Karpas-422 (cell line): ENCODE measurements around the gene NPC2. TPM values are rescaled to one million over a fixed set of nuclear protein-coding genes. Genes with fewer than 3 reads are reported as not detected.
"Not testable (repeated sequence)": the region's sequence is repeated elsewhere in the genome, so short reads cannot be mapped to it uniquely, and the experiment has no call there.

ENCODE experiments used
- DNase-seq: peaks from one replicate; pipeline ENCODE4 v3.0.0-alpha.2; 2015
- H2AFZ ChIP-seq: fragments of 200-600 bp; sonication (generic); 2 replicates; pipeline ENCODE4 v1.6.1; 2014; ENCODE audit warnings: antibody characterized with exemption, low read length, mixed read lengths
- H3K27ac ChIP-seq: fragments of 200-600 bp; sonication (generic); 2 replicates; pipeline ENCODE4 v1.5.1; 2014; ENCODE audit warnings: mild to moderate bottlenecking, low read length, moderate library complexity
- H3K27me3 ChIP-seq: fragments of 200-600 bp; sonication (generic); 2 replicates; pipeline ENCODE4 v1.6.1; 2014; ENCODE audit warnings: low read length, mixed read lengths
- H3K36me3 ChIP-seq: fragments of 200-600 bp; sonication (generic); 2 replicates; pipeline ENCODE4 v1.6.1; 2014; ENCODE audit warnings: low read length, mixed read lengths; ENCODE audit not compliant: insufficient read depth
- H3K4me1 ChIP-seq: fragments of 200-600 bp; sonication (generic); 2 replicates; pipeline ENCODE4 v1.6.1; 2014; ENCODE audit warnings: mild to moderate bottlenecking, low read length, mixed read lengths
- H3K4me2 ChIP-seq: fragments of 200-600 bp; sonication (generic); 2 replicates; pipeline ENCODE4 v1.6.1; 2014; ENCODE audit warnings: low read length, low read depth, mild to moderate bottlenecking; ENCODE audit not compliant: poor library complexity, severe bottlenecking
- H3K4me3 ChIP-seq: fragments of 200-600 bp; sonication (generic); 2 replicates; pipeline ENCODE4 v1.5.1; 2014; ENCODE audit warnings: mild to moderate bottlenecking, antibody characterized with exemption, low read length, mixed read lengths
- H3K79me2 ChIP-seq: fragments of 200-600 bp; sonication (generic); 2 replicates; pipeline ENCODE4 v1.6.1; 2014; ENCODE audit warnings: mild to moderate bottlenecking, low read length, mixed read lengths
- H3K9ac ChIP-seq: fragments of 200-600 bp; sonication (generic); 2 replicates; pipeline ENCODE4 v1.6.0; 2014; ENCODE audit warnings: low read length
- H3K9me2 ChIP-seq: fragments of 200-600 bp; sonication (generic), shearing (Covaris generic); replicated peaks from 2 replicates; pipeline ENCODE4 v1.6.0; 2014; ENCODE audit warnings: mild to moderate bottlenecking, low read length, moderate library complexity; ENCODE audit not compliant: insufficient read depth
- H3K9me3 ChIP-seq: fragments of 300-700, 200-600 bp; sonication (generic); 2 replicates; pipeline ENCODE4 v1.6.1; 2014; ENCODE audit warnings: low read length, mixed read lengths
- H4K20me1 ChIP-seq: fragments of 200-600 bp; sonication (generic); 2 replicates; pipeline ENCODE4 v1.6.1; 2014; ENCODE audit warnings: mild to moderate bottlenecking, antibody characterized with exemption, low read length, low read depth; ENCODE audit not compliant: insufficient read depth
- total RNA-seq: library from RNA; depleted of rRNA; stranded (reverse); fragments of >200 nt; shearing (Covaris generic); gene quantifications from 2 replicates; pipeline ENCODE4 v1.2.3, GENCODE V29; 2014; ENCODE audit warnings: low replicate concordance

NPC2 gene
- total RNA-seq, 1 experiment from 2014 or later = 113 TPM

DNA sequence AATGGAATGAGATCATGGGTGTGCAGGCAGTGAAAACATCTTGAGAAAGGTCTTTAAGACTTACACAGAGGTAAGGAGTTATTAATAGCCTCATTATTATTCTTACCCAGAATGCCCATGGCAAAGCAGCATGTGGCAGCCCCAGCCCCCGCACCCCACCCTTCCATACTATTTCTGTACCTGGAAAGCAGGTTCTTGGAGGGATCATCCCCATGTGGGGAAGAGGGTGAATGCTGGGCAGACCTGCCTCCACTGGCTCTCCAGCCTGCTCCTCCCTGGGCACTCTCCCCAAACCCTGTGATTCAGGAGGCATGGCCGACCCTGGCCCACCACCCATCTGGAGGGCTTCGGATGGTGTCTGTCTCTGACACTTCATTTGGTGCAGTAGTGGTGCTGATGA lies 28.3 kb downstream of the NPC2 start:
- Histone ChIP-seq H3K4me2 (no peak overlapping the region), H4K20me1 (no peaks in the 10 kb centered on the region), H3K36me3 (no peaks in the 10 kb centered on the region), H3K27ac (no peak overlapping the region), H2AFZ (no peak overlapping the region), H3K79me2 (no peaks in the 10 kb centered on the region), H3K4me3 (no peak overlapping the region), H3K9ac (no peak overlapping the region), H3K9me3 (no peaks in the 10 kb centered on the region), H3K9me2 (no peaks in the 10 kb centered on the region), H3K27me3 (no peaks in the 10 kb centered on the region), H3K4me1 (no peaks in the 10 kb centered on the region)
- no peak for DNase-seq

DNA sequence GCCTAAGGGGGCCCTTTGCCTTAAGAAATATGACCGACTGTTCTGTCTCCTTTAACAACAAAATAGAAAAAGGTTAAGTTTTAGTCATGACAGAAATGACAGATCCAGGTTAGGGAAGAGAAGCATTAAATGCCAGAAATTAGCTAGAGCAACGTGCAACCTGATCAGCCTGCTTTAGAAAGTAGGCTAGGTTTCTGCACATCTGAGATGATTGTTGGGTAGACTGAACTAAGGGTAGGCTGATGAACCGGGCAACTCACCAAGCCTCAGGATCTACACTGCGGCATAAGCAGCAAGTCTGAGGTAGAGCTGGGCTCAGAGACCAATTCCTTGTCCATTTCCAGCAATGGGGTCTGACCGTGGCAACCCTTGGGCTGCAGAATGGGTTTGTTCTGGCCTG lies 29.4 kb downstream of the NPC2 start:
- Histone ChIP-seq H3K9ac (no peak overlapping the region), H4K20me1 (no peaks in the 10 kb centered on the region), H3K27me3 (no peaks in the 10 kb centered on the region), H3K4me1 (0 out of 2 replicates have a peak, but pooled peaks cover 2% of the 10 kb centered on the region), H3K9me3 (no peaks in the 10 kb centered on the region), H3K9me2 (no peaks in the 10 kb centered on the region), H3K4me2 (no peak overlapping the region), H3K36me3 (no peaks in the 10 kb centered on the region), H2AFZ (no peak overlapping the region), H3K79me2 (no peaks in the 10 kb centered on the region), H3K27ac (no peak overlapping the region), H3K4me3 (no peak overlapping the region)
- DNase-seq = no peak

DNA sequence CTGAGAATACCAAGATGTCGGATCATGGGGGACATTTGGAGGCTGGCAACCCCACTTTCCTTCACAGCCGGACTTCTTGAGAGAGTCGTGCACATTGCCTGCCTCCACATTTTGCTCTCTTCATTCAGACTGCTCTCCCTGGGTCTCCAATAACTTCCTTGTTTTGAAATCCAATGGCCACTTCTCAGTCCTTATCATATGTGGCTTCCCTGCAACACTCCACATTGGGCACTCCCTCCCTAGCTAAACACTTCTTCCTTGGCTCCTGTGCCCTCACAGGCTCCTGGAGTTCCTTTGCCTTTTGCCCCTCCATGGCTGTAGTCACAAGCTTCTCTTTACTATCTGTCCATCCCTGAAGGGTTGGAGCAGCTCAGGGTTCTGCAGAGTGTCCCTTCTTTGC lies 30.1 kb downstream of the NPC2 start:
- H3K36me3 ChIP-seq = no peaks in the 10 kb centered on the region
- H3K4me3 ChIP-seq = no peak overlapping the region
- no peaks in the 10 kb centered on the region for H3K79me2 ChIP-seq
- no peak overlapping the region for H2AFZ ChIP-seq
- no peaks in the 10 kb centered on the region for H3K9me3 ChIP-seq
- no peaks in the 10 kb centered on the region for H3K27me3 ChIP-seq
- H3K4me1 ChIP-seq = 0 out of 2 replicates have a peak, but pooled peaks cover 2% of the 10 kb centered on the region
- no peak overlapping the region for H3K9ac ChIP-seq
- no peak overlapping the region for H3K27ac ChIP-seq
- DNase-seq = no peak
- no peaks in the 10 kb centered on the region for H4K20me1 ChIP-seq
- H3K4me2 ChIP-seq = no peak overlapping the region
- no peaks in the 10 kb centered on the region for H3K9me2 ChIP-seq

DNA sequence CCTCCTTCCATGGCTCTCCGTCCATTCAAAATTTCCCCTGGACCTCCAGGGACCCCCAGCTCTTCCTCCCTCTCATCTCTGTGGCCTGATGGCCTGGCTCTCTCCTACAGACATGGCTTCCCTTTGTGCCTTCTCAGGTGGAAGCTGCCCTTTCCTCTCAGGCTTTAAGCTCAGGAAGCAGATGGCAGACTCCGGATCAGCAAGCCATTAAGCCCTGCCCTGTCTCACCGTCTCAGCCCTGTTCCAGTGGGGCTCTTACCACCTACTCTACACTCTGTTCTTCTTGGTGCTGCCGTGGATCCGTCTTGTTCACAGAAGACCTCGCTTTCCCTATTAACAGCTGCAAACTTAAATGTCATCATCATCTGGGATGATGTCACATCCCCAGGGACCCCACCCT lies 33.1 kb downstream of the NPC2 start:
- H2AFZ ChIP-seq = no peak overlapping the region
- no peak overlapping the region for H3K4me2 ChIP-seq
- no peak overlapping the region for H3K4me3 ChIP-seq
- 0 out of 2 replicates have a peak, but pooled peaks cover 2% of the 10 kb centered on the region for H3K4me1 ChIP-seq
- H4K20me1 ChIP-seq = no peaks in the 10 kb centered on the region
- no peaks in the 10 kb centered on the region for H3K9me3 ChIP-seq
- no peak overlapping the region for H3K27ac ChIP-seq
- H3K9me2 ChIP-seq = no peaks in the 10 kb centered on the region
- DNase-seq = no peak
- H3K36me3 ChIP-seq = no peaks in the 10 kb centered on the region
- H3K27me3 ChIP-seq = no peaks in the 10 kb centered on the region
- no peak overlapping the region for H3K9ac ChIP-seq
- H3K79me2 ChIP-seq = no peaks in the 10 kb centered on the region

DNA sequence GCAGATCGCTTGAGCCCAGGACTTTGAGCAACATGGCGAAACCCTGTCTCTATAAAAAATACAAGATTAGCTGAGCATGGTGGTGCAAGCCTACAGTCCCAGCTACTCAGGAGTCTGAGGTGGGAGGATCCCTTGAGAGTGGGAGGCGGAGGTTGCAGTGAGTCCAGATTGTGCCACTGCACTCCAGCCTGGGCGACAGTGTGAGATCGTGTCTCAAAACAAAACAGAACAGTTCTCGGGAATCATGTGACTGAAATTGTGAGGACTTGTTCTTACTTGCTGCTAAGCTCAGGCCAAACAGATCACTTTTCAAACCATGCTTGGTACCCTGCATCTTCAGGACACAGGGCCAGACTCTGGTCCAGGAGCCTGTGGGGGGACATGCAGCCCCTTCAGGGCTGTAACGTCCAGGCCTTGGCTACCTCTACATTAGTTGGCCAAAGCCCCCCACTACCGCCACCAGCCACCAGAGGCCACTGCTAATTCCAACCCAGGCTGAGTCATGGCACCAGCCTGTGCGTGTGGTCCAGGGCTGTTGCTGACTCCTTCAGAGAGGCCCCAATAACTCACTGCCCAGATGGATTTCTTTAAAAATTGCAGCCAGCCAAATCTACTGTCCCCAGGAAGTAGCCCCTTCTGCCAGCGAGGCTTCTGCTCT lies 33.7 kb downstream of the NPC2 start:
- Histone ChIP-seq H3K27ac (no peak overlapping the region), H2AFZ (peak overlapping the region; percentile 54; the same call in 1 of the 2 replicates), H3K27me3 (no peaks in the 10 kb centered on the region), H3K9me3 (no peaks in the 10 kb centered on the region), H3K4me2 (no peak overlapping the region), H3K79me2 (no peaks in the 10 kb centered on the region), H3K4me3 (no peak overlapping the region), H3K9ac (no peak overlapping the region), H3K36me3 (no peaks in the 10 kb centered on the region), H3K4me1 (0 out of 2 replicates have a peak, but pooled peaks cover 2% of the 10 kb centered on the region), H4K20me1 (no peaks in the 10 kb centered on the region), H3K9me2 (no peaks in the 10 kb centered on the region)
- peak; percentile 79 for DNase-seq

DNA sequence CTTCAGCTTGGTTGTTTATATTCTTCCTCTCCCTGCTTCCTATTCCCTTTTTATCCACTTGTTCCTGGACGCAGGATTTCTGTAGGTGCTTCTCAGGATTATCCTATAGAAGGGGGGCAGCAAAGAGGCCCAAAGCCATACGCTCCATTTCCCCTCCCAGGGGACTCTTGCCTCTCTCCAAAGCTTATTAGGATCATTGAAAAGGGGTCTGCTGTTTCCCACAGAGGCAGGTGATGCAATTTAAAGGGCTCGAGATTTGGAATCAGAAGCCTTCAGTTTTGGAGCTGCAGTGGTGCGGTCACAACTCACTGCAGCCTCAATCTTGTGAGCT lies 35.6 kb downstream of the NPC2 start:
- H3K4me1 ChIP-seq = 0 out of 2 replicates have a peak, but pooled peaks cover 2% of the 10 kb centered on the region
- H3K4me2 ChIP-seq = no peak overlapping the region
- no peak overlapping the region for H3K27ac ChIP-seq
- no peaks in the 10 kb centered on the region for H4K20me1 ChIP-seq
- H3K27me3 ChIP-seq = no peaks in the 10 kb centered on the region
- no peak overlapping the region for H3K9ac ChIP-seq
- no peak overlapping the region for H2AFZ ChIP-seq
- no peaks in the 10 kb centered on the region for H3K9me3 ChIP-seq
- no peaks in the 10 kb centered on the region for H3K79me2 ChIP-seq
- no peaks in the 10 kb centered on the region for H3K36me3 ChIP-seq
- no peak overlapping the region for H3K4me3 ChIP-seq
- no peak for DNase-seq
- no peaks in the 10 kb centered on the region for H3K9me2 ChIP-seq

DNA sequence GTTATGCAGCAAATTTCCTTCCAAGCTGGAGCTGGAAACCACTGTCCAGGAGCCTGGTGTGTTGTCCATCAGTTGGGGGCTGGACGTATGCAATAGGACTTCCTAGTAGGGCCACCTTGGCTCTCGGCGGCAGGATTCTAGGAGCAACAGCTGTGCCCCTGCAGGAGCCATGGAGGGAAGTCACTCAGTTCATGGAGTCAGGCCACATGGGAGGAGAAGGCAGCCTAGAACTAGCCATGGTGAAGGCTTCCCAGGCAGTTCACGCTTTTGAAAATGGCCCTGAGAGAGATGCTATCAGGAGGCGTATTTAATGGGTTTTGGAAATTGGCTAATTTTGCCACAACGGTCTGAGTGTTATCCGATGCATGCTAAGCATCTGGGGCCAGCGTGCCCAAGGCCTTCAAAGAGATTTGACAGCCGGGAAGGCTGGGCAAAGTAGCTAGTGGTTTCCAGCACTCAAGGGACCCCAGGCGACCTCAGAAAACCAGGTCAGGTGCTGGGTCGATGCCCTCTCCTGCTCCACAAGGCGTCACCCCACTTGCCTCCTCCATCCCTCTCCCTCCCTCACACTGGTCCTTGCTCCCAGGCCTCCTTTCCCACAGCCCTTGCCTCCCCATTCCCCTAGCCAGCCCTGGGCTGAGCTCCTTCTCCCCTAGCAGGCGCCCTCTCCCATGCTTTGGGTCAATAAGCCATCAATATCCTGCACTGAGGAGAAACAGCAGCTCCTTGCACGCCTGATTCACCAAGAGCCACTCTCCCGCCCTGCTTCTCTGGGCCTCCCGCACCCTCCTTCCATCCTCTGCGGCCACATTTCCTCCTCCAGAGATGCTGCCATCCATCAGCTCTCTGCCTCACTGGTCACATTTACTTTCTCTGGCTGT lies 36.2 kb downstream of the NPC2 start:
- H3K27ac ChIP-seq = no peak overlapping the region
- H3K27me3 ChIP-seq = no peaks in the 10 kb centered on the region
- no peak overlapping the region for H2AFZ ChIP-seq
- H3K9ac ChIP-seq = no peak overlapping the region
- no peaks in the 10 kb centered on the region for H3K36me3 ChIP-seq
- no peaks in the 10 kb centered on the region for H4K20me1 ChIP-seq
- no peaks in the 10 kb centered on the region for H3K79me2 ChIP-seq
- H3K4me2 ChIP-seq = no peak overlapping the region
- H3K9me2 ChIP-seq = no peaks in the 10 kb centered on the region
- 0 out of 2 replicates have a peak, but pooled peaks cover 2% of the 10 kb centered on the region for H3K4me1 ChIP-seq
- H3K4me3 ChIP-seq = no peak overlapping the region
- DNase-seq = no peak
- H3K9me3 ChIP-seq = no peaks in the 10 kb centered on the region

DNA sequence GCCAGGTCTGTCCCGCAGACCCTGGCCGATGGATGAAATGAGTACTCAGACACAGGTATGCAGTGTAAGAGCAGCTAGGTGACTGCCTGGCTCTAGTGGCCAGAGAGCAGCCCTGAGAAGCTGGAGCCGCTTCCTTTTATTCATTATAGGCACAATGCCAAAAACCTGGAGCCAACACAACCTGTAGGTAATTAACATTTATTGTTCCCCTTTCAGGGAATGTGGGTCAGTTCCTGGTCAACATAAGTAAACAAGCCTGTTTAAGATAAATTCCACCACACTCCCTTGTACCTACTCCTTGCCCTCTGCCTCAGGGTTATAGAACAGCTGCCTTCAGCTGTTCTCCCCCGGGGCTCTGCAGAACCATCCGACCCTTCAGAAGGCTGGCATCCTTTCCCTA lies 38.7 kb downstream of the NPC2 start:
- H3K4me1 ChIP-seq, H3K9me3 ChIP-seq, H3K4me3 ChIP-seq, H4K20me1 ChIP-seq, H3K9me2 ChIP-seq, H3K27ac ChIP-seq, H3K9ac ChIP-seq, H3K4me2 ChIP-seq, H3K79me2 ChIP-seq, H2AFZ ChIP-seq, H3K36me3 ChIP-seq, H3K27me3 ChIP-seq, DNase-seq: not testable (repeated sequence)
